Measurements from ENCODE around the gene RGS19. TPM values are rescaled to one million over a fixed set of nuclear protein-coding genes. Genes with fewer than 3 reads are reported as not detected.

Gene RGS19
- total RNA-seq, 1 experiment from 2014 or later, result 32.0 TPM

DNA sequence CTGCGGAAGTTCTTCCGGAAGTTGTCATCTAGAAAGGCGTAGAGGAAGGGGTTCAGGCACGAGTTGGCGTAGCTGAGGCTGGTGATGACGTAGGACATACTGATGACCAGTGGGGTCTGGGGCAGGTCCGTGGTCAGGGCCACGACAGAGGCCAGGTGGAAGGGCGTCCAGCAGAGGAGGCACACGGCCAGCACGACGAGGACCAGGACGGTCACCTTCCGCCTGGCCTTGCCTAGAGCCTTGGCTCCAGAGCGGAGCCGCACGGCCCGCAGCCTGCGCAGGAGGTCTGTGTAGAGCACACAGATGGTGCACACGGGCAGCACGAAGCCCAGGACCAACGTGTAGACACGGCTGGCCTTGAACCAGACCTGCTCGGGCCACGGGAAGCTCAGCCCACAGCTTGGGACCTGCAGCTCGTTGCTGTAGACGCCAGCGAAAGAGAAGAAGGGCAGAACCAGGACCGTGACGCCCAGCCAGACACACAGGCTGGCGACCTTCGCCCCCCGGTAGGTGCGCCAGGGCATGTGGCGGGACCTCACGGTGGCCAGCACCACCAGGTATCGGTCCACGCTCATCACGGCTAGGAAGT, 26.6 kb upstream of the RGS19 start:
- in situ Hi-C loops (cut with HindIII; ENCODE audit: low pct_unique_long_range_greater_than_20kb, low sequenced_read_pairs) (no loop called here), intact Hi-C loops (cut with micrococcal nuclease; ENCODE audit: unreplicated experiment) (no loop called here)
- Histone ChIP-seq H3K9me3 (ENCODE audit: control insufficient read depth, insufficient read depth, low read depth, low read length) (no peaks in the 10 kb centered on the region), H3K27ac (ENCODE audit: low read length) (no peak overlapping the region), H3K4me3 (ENCODE audit: low read depth in 2 of 2, low read length in 2 of 2) (no peak overlapping the region), H3K36me3 (ENCODE audit: control insufficient read depth, insufficient read depth, low read length) (no peaks in the 10 kb centered on the region), H3K4me1 (ENCODE audit: control insufficient read depth, insufficient read depth, low read length) (no peaks in the 10 kb centered on the region), H3K27me3 (ENCODE audit: control insufficient read depth, insufficient read depth, low read length) (no peaks in the 10 kb centered on the region)
- ATAC-seq, result no peak
- POLR2A ChIA-PET, result no interaction called here
- BruUV-seq (replicated peaks), result no TSS peak
- CTCF ChIA-PET, result interaction anchor here (0.6 kb wide), 1 partner anchor 22 kb away, joined by 3 read pairs; the partner anchor contains the start of gene LKAAEAR1
- no peak for DNase-seq (ENCODE audit: low read depth, low spot score)
- TF ChIP-seq, protein P1, sequence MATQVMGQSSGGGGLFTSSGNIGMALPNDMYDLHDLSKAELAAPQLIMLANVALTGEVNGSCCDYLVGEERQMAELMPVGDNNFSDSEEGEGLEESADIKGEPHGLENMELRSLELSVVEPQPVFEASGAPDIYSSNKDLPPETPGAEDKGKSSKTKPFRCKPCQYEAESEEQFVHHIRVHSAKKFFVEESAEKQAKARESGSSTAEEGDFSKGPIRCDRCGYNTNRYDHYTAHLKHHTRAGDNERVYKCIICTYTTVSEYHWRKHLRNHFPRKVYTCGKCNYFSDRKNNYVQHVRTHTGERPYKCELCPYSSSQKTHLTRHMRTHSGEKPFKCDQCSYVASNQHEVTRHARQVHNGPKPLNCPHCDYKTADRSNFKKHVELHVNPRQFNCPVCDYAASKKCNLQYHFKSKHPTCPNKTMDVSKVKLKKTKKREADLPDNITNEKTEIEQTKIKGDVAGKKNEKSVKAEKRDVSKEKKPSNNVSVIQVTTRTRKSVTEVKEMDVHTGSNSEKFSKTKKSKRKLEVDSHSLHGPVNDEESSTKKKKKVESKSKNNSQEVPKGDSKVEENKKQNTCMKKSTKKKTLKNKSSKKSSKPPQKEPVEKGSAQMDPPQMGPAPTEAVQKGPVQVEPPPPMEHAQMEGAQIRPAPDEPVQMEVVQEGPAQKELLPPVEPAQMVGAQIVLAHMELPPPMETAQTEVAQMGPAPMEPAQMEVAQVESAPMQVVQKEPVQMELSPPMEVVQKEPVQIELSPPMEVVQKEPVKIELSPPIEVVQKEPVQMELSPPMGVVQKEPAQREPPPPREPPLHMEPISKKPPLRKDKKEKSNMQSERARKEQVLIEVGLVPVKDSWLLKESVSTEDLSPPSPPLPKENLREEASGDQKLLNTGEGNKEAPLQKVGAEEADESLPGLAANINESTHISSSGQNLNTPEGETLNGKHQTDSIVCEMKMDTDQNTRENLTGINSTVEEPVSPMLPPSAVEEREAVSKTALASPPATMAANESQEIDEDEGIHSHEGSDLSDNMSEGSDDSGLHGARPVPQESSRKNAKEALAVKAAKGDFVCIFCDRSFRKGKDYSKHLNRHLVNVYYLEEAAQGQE (IDR thresholded peaks at IDR 0.05; ENCODE audit: insufficient read depth in 1 of 2, low read depth in 2 of 2, low read length in 1 of 2), result no peak
- TF ChIP-seq POLR2AphosphoS5 (IDR thresholded peaks at IDR 0.05; ENCODE audit: low read depth, low read length) (no peak), CTCF (IDR thresholded peaks at IDR 0.05) (no peak), SIN3A (IDR thresholded peaks at IDR 0.05; ENCODE audit: borderline replicate concordance, insufficient read depth, low read depth, low read length) (no peak)

GRCh38 chr20:64104667-64105451, 25.5 kb upstream of the RGS19 start:
- ChIA-PET CTCF (no interaction called here), POLR2A (no interaction called here)
- DNase-seq (ENCODE audit: low read depth, low spot score) (no peak), ATAC-seq (no peak)
- TF ChIP-seq TCF7L2 (IDR thresholded peaks at IDR 0.05; ENCODE audit: low read depth, low read length) (no peak), SIN3A (IDR thresholded peaks at IDR 0.05; ENCODE audit: borderline replicate concordance, insufficient read depth, low read depth, low read length) (no peak), POLR2AphosphoS5 (IDR thresholded peaks at IDR 0.05; ENCODE audit: low read depth, low read length) (no peak)
- TF ChIP-seq, protein P1 (IDR thresholded peaks at IDR 0.05; ENCODE audit: insufficient read depth in 1 of 2, low read depth in 2 of 2, low read length in 1 of 2), result no peak
- in situ Hi-C loops (cut with HindIII; ENCODE audit: low pct_unique_long_range_greater_than_20kb, low sequenced_read_pairs) (no loop called here), intact Hi-C loops (cut with micrococcal nuclease; ENCODE audit: unreplicated experiment) (no loop called here)
- no peak overlapping the region for H3K27ac ChIP-seq (ENCODE audit: low read length)
- H3K4me3 ChIP-seq (ENCODE audit: low read depth in 2 of 2, low read length in 2 of 2), result no peak overlapping the region
- no peaks in the 10 kb centered on the region for H3K27me3 ChIP-seq (ENCODE audit: control insufficient read depth, insufficient read depth, low read length)
- no peaks in the 10 kb centered on the region for H3K36me3 ChIP-seq (ENCODE audit: control insufficient read depth, insufficient read depth, low read length)
- H3K9me3 ChIP-seq (ENCODE audit: control insufficient read depth, insufficient read depth, low read depth, low read length), result no peaks in the 10 kb centered on the region
- no TSS peak for BruUV-seq (replicated peaks)
- no peaks in the 10 kb centered on the region for H3K4me1 ChIP-seq (ENCODE audit: control insufficient read depth, insufficient read depth, low read length)

Data from Panc1 (cell line).